NCI-H2029 treated with DMSO at 0.1 percent for 48 hours (cell line): ENCODE measurements around the gene STUM.
A peak's percentile ranks its signal among the peaks of the same experiment; 100 is the strongest.

Source experiments
- DNase-seq: peaks from one replicate; lab custom pipeline; 2025; lab: John Stamatoyannopoulos, UW

Gene STUM

DNA sequence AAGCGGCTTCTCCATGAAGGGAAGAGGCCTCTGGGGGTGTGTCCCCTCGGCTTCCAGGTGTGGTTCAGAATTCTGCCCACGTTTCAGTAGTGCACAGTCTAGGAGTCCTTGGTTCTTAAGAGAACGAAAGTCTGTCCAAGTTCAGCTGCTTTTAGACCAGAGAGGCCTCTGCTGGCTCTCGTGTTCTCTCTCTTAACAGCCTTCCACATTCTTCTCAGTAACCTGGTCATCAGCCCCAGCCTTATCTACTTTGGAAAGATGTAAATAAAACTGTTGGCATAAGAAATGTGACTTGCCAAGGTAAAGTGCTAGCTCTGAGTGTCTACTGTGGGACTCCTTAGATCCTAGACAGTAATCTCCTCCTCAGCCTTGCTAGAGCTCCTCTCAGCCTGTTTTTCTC, 15.3 kb upstream of the STUM start:
- no peak for DNase-seq

GRCh38 chr1:226534098-226534497, 14.5 kb upstream of the STUM start:
- no peak for DNase-seq

DNA sequence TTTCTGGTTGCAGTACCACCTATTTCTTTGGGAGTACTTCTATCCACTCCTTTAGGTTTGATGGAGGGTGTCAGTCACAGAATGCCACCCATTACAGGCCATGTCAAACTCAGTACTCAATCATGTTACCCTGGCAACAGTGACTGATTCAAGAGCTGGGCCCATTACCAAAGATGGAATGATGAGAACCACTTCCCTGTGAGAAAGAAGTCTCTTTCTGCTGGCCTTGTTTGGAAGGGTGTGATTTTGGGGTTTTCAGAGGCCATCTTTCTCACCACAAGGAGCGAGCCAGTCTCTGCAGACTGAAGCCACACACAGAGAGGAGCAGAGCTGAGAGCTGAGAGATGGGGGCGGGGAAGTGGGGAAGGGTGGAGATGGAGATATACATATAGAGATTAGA, 13.9 kb upstream of the STUM start:
- DNase-seq, result no peak

DNA sequence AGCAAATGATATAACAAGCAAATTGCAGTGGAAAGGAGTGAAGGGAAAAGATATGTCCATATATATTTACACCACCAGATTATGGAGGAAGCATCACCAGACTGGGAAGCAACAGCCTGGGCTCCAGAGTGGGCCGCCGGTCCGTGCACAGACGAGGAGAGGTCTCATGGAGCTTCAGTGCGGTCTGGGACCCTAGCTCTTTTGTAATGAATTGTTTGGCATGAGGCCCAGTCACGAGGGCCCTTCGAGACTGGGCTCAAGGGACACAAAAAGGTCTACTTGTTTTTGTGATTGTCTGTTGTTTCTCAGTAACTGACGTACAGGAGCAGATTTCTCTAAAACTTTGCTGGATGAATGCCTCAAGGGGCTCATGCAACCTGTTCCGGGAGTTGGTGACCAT, 12.9 kb upstream of the STUM start:
- DNase-seq, result no peak

- DNase-seq, result no peak
Observed at GRCh38 chr1:226541231-226541630, 7.3 kb upstream of the STUM start.

GRCh38 chr1:226541631-226542622, 6.6 kb upstream of the STUM start:
- DNase-seq, result no peak

GRCh38 chr1:226542623-226543103, 5.9 kb upstream of the STUM start:
- peak; percentile 58 for DNase-seq

DNA sequence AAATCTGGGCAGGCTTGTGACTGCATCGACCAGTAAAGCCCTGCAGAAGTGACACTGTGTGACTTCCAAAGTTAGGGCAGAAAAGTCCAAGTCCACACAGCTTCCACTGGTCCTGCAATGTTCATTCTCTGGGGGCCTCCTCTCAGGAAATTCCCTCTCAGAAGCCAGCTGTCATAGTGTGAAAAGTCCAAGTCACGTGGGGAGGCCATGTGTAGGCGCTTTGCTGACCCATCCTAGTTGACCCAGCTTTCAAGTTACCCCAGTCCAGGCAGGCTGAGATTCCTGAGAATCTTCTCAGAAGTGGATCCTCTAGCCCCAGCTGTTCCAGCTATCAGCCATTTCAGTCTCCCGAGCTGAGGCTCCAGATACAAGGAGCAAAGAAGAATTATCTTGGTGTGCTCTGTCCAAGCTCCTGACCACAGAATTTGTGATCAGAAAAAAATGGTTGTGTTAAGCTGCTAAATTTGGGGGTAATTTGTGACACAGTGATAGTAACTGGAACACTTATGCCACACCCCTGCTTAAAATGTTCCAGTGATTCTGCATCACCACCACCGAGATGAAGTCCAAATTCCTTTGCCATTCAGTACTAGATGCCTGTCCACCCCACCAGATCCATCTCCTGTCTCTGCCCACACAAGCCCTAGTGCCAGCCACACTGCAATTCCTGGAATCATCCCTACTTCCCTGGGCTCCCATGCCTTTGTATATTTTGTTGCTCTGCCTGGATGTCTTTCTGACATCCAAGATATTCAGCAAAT, 2.5 kb upstream of the STUM start:
- no peak for DNase-seq

- DNase-seq, result no peak
Observed at GRCh38 chr1:226546926-226547325, 1.6 kb upstream of the STUM start.

- peak; percentile 65 for DNase-seq
Observed at GRCh38 chr1:226547754-226548191, 791 bp upstream of the STUM start.

- no peak for DNase-seq
Observed at GRCh38 chr1:226549094-226549936, 751 bp downstream of the STUM start.

DNA sequence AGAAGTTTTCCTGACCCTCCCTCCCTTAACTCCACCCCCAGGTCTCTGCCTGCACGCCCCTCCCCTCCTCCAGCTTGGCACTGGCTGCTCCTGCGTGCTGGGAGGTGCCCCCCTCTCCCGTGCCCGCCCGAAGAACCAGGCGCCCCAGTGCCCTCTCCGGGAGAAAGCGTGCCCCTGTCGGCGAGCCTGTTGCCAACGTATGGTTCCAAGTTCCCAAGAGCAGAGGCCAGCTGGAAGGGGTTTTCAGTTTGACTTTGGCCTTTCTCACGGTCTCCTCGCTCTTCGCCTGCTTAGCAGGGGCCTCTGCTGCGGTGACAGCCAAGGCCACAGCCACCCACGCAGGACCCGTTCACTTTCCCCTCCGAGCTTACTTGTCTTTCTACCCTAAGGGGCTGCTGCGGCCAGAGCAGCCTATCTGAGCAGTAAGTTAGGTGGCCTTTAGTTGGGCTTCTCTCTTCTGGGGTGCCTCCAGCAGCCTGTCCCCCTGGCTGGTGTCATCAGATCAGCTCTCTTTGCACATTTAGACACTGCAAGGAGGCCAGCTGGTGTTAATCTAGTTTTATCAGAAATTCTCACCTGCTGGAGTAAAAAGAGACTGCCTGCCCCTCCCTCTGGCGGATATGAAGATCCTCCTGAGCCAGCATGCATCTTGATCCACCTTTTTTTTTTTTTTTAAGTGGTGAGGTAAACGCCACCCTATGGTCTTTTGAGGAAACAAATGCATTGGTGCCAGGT, 1.5 kb downstream of the STUM start:
- DNase-seq, result no peak

GRCh38 chr1:226550672-226551041, 2.1 kb downstream of the STUM start:
- DNase-seq, result no peak

DNA sequence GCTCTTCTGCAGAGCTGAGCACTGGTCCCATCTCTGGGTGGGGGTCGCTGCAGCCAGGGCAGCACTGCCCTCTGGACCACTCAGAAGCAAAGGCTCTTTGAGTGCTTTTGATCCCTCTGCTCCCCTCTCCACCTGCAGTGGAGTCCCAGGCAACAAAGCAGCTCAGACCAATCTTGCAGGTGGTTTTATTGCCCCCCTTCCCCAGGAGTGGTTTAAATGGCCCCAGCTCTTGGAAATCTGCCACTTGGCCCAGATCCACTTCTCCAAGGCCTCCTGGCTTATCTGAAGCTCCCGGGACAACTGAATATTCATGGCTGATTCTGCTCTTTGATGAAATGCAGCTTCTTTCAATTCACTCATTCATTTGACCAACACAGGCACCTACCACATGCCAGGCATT, 2.7 kb downstream of the STUM start:
- DNase-seq, result peak; percentile 34

GRCh38 chr1:226552061-226552460, 3.5 kb downstream of the STUM start:
- no peak for DNase-seq

DNA sequence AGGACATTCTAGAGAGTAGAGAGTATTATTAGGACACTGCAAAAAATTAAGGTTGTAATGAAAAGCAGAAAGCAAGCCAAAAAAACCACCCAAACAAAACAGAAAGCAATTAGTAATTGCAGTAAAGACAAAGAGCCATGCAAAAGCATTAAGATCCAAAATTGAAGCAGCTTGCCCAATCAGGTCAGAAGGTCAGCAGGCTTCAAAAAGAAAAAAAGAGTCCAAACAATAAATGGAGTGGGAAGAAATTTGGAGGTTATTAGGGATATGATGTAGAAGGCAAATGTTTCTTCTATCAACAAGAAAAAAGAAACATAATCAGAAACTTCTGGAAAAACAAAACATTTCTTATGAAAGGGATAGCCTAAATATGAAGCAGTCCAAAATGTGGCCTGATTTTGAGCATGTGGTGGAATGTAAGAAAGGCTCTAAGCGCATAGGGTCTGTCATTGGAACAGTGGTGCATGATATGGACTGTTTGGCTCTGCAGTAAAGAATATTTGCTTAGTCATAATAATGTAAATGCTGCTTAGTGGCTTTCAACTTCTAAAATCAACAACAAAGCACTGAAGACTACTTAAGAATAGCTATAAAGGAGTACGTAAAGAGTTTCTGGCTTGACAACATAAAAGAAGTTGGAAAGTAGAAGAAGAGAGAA, 4.8 kb downstream of the STUM start:
- no peak for DNase-seq

DNA sequence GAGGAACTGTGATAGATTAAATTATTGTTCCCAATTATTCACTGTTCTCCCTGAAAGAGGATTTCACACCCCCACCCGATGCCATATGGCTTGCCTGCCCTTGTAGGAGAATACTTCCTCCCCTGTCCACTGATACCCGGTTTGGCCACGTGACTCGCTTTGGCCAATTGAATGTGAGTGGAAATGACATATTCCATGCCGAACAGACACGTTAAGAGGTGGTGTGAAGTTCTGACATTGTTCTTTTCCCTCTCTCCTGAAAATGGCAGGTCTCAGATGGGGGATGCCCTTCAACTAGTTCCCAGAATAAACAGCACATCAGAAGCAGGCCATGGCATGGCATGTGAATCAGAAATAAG, 5.3 kb downstream of the STUM start:
- DNase-seq, result no peak

DNA sequence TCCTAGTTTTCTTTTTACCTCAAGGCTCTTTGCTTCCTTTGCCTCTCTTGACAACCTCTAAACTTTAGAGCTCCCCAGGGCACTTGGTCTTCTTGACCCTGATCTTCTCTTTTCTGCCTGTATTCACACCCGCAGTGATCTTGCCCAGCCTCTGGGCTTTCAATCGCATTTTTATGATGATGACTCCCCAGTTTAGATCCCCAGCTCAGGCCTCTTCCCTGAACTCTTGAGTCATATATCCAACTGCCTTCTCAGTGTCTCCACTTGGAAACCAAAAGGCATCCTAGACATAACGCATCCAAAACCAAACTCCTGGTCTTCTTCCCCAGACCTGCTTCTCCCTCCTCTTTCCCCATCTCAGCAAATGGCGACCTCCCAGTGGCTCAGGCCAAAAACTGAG, 6.5 kb downstream of the STUM start:
- DNase-seq, result no peak

GRCh38 chr1:226557424-226557823, 8.9 kb downstream of the STUM start:
- no peak for DNase-seq

DNA sequence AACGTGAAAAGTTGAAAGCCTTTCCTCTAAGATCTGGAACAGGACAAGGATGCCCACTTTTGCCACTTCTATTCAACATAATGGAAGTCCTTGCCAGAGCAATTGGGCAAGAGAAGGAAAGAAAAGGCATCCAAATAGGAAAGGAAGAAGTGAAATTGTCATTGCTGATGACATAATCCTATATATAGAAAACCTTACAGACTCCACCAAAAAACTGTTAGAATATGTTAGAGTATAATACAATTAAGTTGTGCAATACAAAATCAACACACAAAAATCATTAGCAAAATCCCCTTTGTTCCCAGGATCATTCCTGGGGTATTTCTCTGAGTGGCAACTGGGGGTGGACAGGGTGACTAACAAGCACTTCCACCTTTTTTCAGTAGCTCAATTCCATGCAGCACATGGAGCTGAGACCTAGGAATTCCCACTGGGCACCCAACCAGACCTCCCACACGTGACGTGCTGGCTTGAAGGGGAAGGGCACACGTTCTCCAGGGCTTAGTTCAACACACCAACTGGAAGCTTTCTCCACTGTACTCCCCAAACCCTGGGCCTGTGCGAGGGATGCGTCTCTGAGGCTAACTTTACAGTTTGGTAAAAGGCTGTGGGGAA, 9.6 kb downstream of the STUM start:
- no peak for DNase-seq
